SK-N-SH treated with all-trans-retinoic acid at 6 μM for 48 hours (cell line): Measurements from ENCODE around the gene NME7.

Experiments
- PATZ1 ChIP-seq: fragments of 250-450 bp; sonication (Bioruptor Pico); IDR thresholded peaks from 2 replicates; pipeline ENCODE4 v1.8.0; 2020; ENCODE audit warnings: mild to moderate bottlenecking, moderate library complexity, borderline replicate concordance
- RARB ChIP-seq: fragments of 250-450 bp; sonication (Bioruptor Pico); IDR thresholded peaks from 2 replicates; pipeline ENCODE4 v1.8.0; 2021; ENCODE audit warnings: mild to moderate bottlenecking, moderate library complexity

GRCh38 chr1:169156580-169156979, 211.0 kb downstream of the NME7 start:
- no peak for TF ChIP-seq PATZ1
- TF ChIP-seq RARB (CRISPR knock-in tag), result no peak
